GM23248 (cell line): ENCODE measurements around the gene BRWD1. TPM values are rescaled to one million over a fixed set of nuclear protein-coding genes. Genes with fewer than 3 reads are reported as not detected.

Experiments
- DNase-seq: peaks from one replicate; pipeline ENCODE4 v3.0.0-alpha.2; 2015
- H2AFZ ChIP-seq: fragments of 200-600 bp; sonication (generic); 2 replicates; pipeline ENCODE4 v1.6.1; 2016; ENCODE audit warnings: antibody characterized with exemption
- H3F3A ChIP-seq: fragments of 200-600 bp; sonication (generic); 2 replicates; pipeline ENCODE4 v1.6.1; 2016; ENCODE audit warnings: mild to moderate bottlenecking, antibody characterized with exemption, mixed run types; ENCODE audit not compliant: insufficient read depth
- H3K27ac ChIP-seq: fragments of 200-600 bp; sonication (generic); 2 replicates; pipeline ENCODE4 v1.5.1; 2016; ENCODE audit warnings: mild to moderate bottlenecking
- H3K27me3 ChIP-seq: fragments of 200-600 bp; sonication (generic); replicated peaks from 2 replicates; pipeline ENCODE4 v1.6.1; 2016; ENCODE audit warnings: mild to moderate bottlenecking; ENCODE audit not compliant: insufficient read depth
- H3K36me3 ChIP-seq: fragments of 200-600 bp; sonication (generic); 2 replicates; pipeline ENCODE4 v1.6.1; 2016; ENCODE audit warnings: low read depth, mild to moderate bottlenecking
- H3K4me1 ChIP-seq: fragments of 200-600 bp; sonication (generic); 2 replicates; pipeline ENCODE4 v1.6.1; 2016; ENCODE audit warnings: mild to moderate bottlenecking; ENCODE audit not compliant: insufficient read depth
- H3K4me2 ChIP-seq: fragments of 200-600 bp; sonication (generic); one replicate; pipeline ENCODE4 v1.6.1; 2016; ENCODE audit warnings: mild to moderate bottlenecking; ENCODE audit not compliant: unreplicated experiment
- H3K4me3 ChIP-seq: fragments of 200-600 bp; sonication (generic); 2 replicates; pipeline ENCODE4 v1.5.1; 2016; ENCODE audit warnings: mild to moderate bottlenecking
- H3K79me2 ChIP-seq: fragments of 200-600 bp; sonication (generic); 2 replicates; pipeline ENCODE4 v1.6.1; 2016; ENCODE audit warnings: mild to moderate bottlenecking; ENCODE audit not compliant: insufficient read depth
- H3K9ac ChIP-seq: fragments of 200-600 bp; sonication (generic); 2 replicates; pipeline ENCODE4 v1.6.1; 2016; ENCODE audit warnings: mild to moderate bottlenecking
- H3K9me2 ChIP-seq: fragments of 200-600 bp; sonication (generic); 2 replicates; pipeline ENCODE4 v1.6.1; 2016; ENCODE audit warnings: mixed run types, mild to moderate bottlenecking, moderate library complexity; ENCODE audit not compliant: insufficient read depth
- H3K9me3 ChIP-seq: fragments of 200-600 bp; sonication (generic); one replicate; pipeline ENCODE4 v1.6.1; 2017; ENCODE audit warnings: low read depth
- H4K20me1 ChIP-seq: fragments of 200-600 bp; sonication (generic); 2 replicates; pipeline ENCODE4 v1.6.0; 2016; ENCODE audit not compliant: insufficient read depth
- EZH2 ChIP-seq: fragments of 200-600 bp; sonication (generic); IDR thresholded peaks from 2 replicates; pipeline ENCODE4 v1.6.1; 2018; ENCODE audit warnings: antibody characterized with exemption, mild to moderate bottlenecking; ENCODE audit not compliant: insufficient read depth, poor library complexity, severe bottlenecking
- EZH2phosphoT487 ChIP-seq: fragments of 200-600 bp; sonication (generic); IDR thresholded peaks from 2 replicates; pipeline ENCODE4 v1.6.1; 2018; ENCODE audit warnings: antibody characterized with exemption, moderate library complexity, mild to moderate bottlenecking, low read depth; ENCODE audit not compliant: insufficient read depth
- WGBS, 2 experiments: methylation state at CpG; one replicate each; pipeline ENCODE4 v1.1.6; 2015 to 2017; ENCODE audit warnings: low lambda C conversion rate in 2 of 2, low coverage in 1 of 2; ENCODE audit errors: missing lambda C conversion rate in 2 of 2; 5-methylcytosine and 5-hydroxymethylcytosine counted together
- in situ Hi-C: fragments of 300-500 bp; cut with MboI; formaldehyde crosslinking; loops from 2 replicates; pipeline ENCODE4 v1.15.0; 2020
- polyA plus RNA-seq: library from polyadenylated mRNA; unstranded; fragments of >200 nt; fragmentation: Nextera tagmentation; extraction: Ambion mirVana; gene quantifications from 2 replicates; pipeline ENCODE4 v1.2.1, GENCODE V29; 2016
- total RNA-seq: library from RNA; depleted of rRNA; stranded (reverse); fragments of >200 nt; shearing (Covaris generic); gene quantifications from 2 replicates; pipeline ENCODE4 v1.2.3, GENCODE V29; 2014

The BRWD1 gene
- total and polyA plus RNA-seq, 2 experiments from 2014 or later: 23.6 to 27.2 TPM

DNA sequence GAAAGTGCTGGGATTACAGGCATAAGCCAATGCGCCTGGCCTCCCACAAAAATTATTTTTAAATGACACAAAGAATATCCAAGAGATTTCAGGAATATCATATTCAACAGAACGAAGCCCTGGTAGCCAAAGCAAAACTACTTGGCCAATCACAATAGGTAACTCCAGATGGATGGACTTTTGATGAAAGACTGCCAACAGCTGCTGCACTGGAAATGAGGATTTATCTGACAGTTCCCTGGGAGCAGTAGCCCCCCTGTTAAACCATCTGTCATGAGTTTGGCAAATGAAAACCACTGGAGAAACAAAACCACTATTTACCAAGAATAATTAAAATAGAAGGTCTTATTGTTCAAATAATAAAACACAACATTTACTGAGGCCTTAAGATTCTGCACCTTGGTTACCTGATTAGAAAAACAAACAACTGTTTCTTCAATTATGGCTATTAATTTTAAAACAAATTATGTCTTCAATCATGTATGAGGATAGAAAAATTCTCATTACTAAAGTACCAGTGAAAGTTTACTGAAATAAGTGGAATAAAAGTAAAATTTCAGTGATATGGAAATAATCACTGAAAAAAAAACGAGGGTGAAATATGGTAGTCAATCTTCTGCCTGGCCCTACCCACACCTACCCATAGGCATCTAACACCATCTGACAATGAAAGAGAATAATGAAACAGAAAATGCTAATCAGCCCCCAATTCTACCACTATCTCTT lies 95.9 kb downstream of the BRWD1 start:
- no peak overlapping the region for H3K4me2 ChIP-seq
- no peaks in the 10 kb centered on the region for H3K9me2 ChIP-seq
- no peak overlapping the region for H3K27ac ChIP-seq
- 96 to 98% methylated on average over 3 of the region's 3 CpGs for WGBS, 2 experiments
- no peak overlapping the region for H2AFZ ChIP-seq
- H3K9ac ChIP-seq: no peak overlapping the region
- H3K27me3 ChIP-seq: no peaks in the 10 kb centered on the region
- no peaks in the 10 kb centered on the region; the same call in 1 of the 2 replicates for H3K79me2 ChIP-seq
- no peaks in the 10 kb centered on the region for H4K20me1 ChIP-seq
- no peak overlapping the region for H3K4me3 ChIP-seq
- H3K36me3 ChIP-seq: peaks cover 61% of the 10 kb centered on the region
- DNase-seq: no peak
- TF ChIP-seq EZH2: no peak
- in situ Hi-C loops: no loop called here
- H3K4me1 ChIP-seq: no peaks in the 10 kb centered on the region
- no peaks in the 10 kb centered on the region for H3K9me3 ChIP-seq
- no peaks in the 10 kb centered on the region for H3F3A ChIP-seq

DNA sequence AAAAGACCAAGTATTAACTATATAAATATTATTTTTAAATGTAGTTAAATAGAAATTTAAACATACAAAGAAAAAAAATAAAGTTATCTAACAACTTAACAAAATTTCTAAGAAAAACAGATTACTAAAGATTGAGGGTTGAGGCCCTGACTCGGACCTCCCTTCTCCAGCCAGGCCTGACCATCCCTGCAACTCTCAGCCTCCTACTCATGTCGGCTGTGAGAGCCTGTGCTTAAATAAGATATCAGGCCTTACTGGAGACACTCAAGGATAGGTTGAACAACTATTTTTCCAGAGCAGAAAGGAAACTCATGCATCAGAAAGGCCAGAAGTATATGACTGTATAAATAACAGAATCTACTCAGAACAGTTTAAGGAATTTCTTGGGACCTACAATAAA lies 97.1 kb downstream of the BRWD1 start:
- Histone ChIP-seq H3K9me3 (no peaks in the 10 kb centered on the region), H3F3A (no peaks in the 10 kb centered on the region), H3K9ac (no peak overlapping the region), H3K4me2 (no peak overlapping the region), H3K27me3 (no peaks in the 10 kb centered on the region), H3K4me3 (no peak overlapping the region), H3K79me2 (no peaks in the 10 kb centered on the region; the same call in 1 of the 2 replicates), H2AFZ (no peak overlapping the region), H4K20me1 (no peaks in the 10 kb centered on the region), H3K36me3 (peaks cover 60% of the 10 kb centered on the region), H3K4me1 (no peaks in the 10 kb centered on the region), H3K27ac (no peak overlapping the region), H3K9me2 (no peaks in the 10 kb centered on the region)
- DNase-seq: no peak
- in situ Hi-C loops: no loop called here
- TF ChIP-seq EZH2 (no peak), EZH2phosphoT487 (no peak)
- WGBS, 2 experiments: 98 to 99% methylated on average over 2 of the region's 2 CpGs

DNA sequence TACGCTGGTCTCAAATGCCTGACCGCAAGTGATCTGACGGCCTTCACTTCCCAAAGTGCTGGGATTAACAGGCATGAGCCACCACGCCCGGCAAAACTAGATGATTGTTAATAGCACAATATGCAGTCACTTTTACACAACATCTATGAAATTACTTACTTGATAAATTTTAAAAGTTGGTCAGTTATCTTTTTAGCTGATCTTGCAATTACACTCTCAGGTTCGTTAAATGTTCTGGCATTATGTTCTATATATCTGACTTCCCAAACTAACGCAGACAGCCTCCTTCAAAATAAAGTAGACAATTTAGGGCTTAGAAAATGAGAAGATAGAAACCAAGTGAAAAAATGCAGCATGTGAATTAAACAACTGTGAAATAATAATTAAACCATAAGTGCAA lies 98.4 kb downstream of the BRWD1 start:
- Histone ChIP-seq H3F3A (no peaks in the 10 kb centered on the region), H2AFZ (no peak overlapping the region), H3K9ac (no peak overlapping the region), H3K4me2 (no peak overlapping the region), H3K4me3 (no peak overlapping the region), H3K9me3 (no peaks in the 10 kb centered on the region), H3K4me1 (no peaks in the 10 kb centered on the region), H3K79me2 (no peaks in the 10 kb centered on the region; the same call in 1 of the 2 replicates), H3K36me3 (peaks cover 70% of the 10 kb centered on the region), H3K27ac (no peak overlapping the region), H3K27me3 (no peaks in the 10 kb centered on the region), H3K9me2 (no peaks in the 10 kb centered on the region), H4K20me1 (no peaks in the 10 kb centered on the region)
- TF ChIP-seq EZH2 (no peak), EZH2phosphoT487 (no peak)
- WGBS, 2 experiments: 98 to 99% methylated on average over 7 of the region's 7 CpGs
- in situ Hi-C loops: no loop called here
- no peak for DNase-seq

DNA sequence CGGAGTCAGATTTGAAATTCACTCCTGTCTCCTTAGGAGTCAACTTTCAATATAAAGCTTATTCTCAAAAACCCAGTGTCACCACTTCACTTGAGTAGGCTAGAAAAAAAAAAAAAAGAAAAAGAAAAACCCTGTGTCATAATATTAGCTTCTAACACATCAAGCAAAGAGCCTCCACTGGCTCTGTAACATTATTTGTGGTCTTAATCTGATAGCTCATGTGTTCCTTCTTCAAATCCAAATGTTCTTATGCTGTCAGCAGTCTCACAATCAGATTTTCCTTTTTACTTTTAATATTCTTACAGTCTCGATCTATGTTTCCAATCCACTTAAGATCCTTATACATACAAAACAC lies 104.1 kb downstream of the BRWD1 start:
- Histone ChIP-seq H3K4me2 (no peak overlapping the region), H3K27ac (no peak overlapping the region), H3K79me2 (no peaks in the 10 kb centered on the region), H3F3A (no peaks in the 10 kb centered on the region), H3K4me3 (no peak overlapping the region), H3K9me3 (no peaks in the 10 kb centered on the region), H3K4me1 (no peaks in the 10 kb centered on the region), H3K9me2 (no peaks in the 10 kb centered on the region), H3K36me3 (peaks cover 76% of the 10 kb centered on the region), H3K9ac (no peak overlapping the region), H4K20me1 (no peaks in the 10 kb centered on the region), H2AFZ (no peak overlapping the region), H3K27me3 (no peaks in the 10 kb centered on the region)
- no peak for TF ChIP-seq EZH2
- TF ChIP-seq EZH2phosphoT487: no peak
- 100% methylated on average over 2 of the region's 2 CpGs for WGBS, 2 experiments
- in situ Hi-C loops: no loop called here
- DNase-seq: no peak
